GM19193 (cell line): ENCODE data around the gene MYL5.
A peak's percentile ranks its signal among the peaks of the same experiment; 100 is the strongest.

Source experiments
- POLR2A ChIP-seq: IDR thresholded peaks from 4 replicates; pipeline ENCODE4 v1.6.1; 2011; ENCODE audit not compliant: insufficient read depth, insufficient read length; ENCODE audit errors: extremely low read depth

Gene MYL5

GRCh38 chr4:674172-675035 lies at the start of gene MYL5, which contains the start of gene ATP5ME:
Gene MYL5, plus strand, starts transcription at chr4:674542. Its CDS starts 3,485 bp downstream, at chr4:678027.
Gene ATP5ME, minus strand, starts transcription at chr4:674276. Its CDS starts 29 bp downstream, at chr4:674247.
- peak; percentile 88 for TF ChIP-seq POLR2A

- TF ChIP-seq POLR2A: no peak
Observed at GRCh38 chr4:624705-625590, 49.4 kb upstream of the MYL5 start, which contains the start of gene PDE6B. Gene PDE6B, plus strand, starts transcription at chr4:625573. Its CDS starts 54 bp downstream, at chr4:625627.

- TF ChIP-seq POLR2A: no peak
Observed at GRCh38 chr4:625631-626161, 48.6 kb upstream of the MYL5 start.

- no peak for TF ChIP-seq POLR2A
Observed at GRCh38 chr4:626201-627091, 47.9 kb upstream of the MYL5 start.

GRCh38 chr4:627347-628125 lies 46.8 kb upstream of the MYL5 start:
- TF ChIP-seq POLR2A: no peak

GRCh38 chr4:628311-628741 lies 46.0 kb upstream of the MYL5 start:
- TF ChIP-seq POLR2A: no peak

- TF ChIP-seq POLR2A: no peak
Observed at GRCh38 chr4:628821-629635, 45.3 kb upstream of the MYL5 start.

- no peak for TF ChIP-seq POLR2A
Observed at GRCh38 chr4:629636-629914, 44.8 kb upstream of the MYL5 start.

- no peak for TF ChIP-seq POLR2A
Observed at GRCh38 chr4:629915-630641, 44.3 kb upstream of the MYL5 start.

- TF ChIP-seq POLR2A: no peak
Observed at GRCh38 chr4:630656-631055, 43.7 kb upstream of the MYL5 start.

GRCh38 chr4:632196-632790 lies 42.0 kb upstream of the MYL5 start:
- TF ChIP-seq POLR2A: no peak

- no peak for TF ChIP-seq POLR2A
Observed at GRCh38 chr4:632926-633325, 41.4 kb upstream of the MYL5 start.

- no peak for TF ChIP-seq POLR2A
Observed at GRCh38 chr4:633406-633805, 40.9 kb upstream of the MYL5 start.
